ENCODE results near the gene PAX5. TPM values are rescaled to one million over a fixed set of nuclear protein-coding genes. Genes with fewer than 3 reads are reported as not detected.

The PAX5 gene
- polyA plus RNA-seq, 1 experiment, result not detected

DNA sequence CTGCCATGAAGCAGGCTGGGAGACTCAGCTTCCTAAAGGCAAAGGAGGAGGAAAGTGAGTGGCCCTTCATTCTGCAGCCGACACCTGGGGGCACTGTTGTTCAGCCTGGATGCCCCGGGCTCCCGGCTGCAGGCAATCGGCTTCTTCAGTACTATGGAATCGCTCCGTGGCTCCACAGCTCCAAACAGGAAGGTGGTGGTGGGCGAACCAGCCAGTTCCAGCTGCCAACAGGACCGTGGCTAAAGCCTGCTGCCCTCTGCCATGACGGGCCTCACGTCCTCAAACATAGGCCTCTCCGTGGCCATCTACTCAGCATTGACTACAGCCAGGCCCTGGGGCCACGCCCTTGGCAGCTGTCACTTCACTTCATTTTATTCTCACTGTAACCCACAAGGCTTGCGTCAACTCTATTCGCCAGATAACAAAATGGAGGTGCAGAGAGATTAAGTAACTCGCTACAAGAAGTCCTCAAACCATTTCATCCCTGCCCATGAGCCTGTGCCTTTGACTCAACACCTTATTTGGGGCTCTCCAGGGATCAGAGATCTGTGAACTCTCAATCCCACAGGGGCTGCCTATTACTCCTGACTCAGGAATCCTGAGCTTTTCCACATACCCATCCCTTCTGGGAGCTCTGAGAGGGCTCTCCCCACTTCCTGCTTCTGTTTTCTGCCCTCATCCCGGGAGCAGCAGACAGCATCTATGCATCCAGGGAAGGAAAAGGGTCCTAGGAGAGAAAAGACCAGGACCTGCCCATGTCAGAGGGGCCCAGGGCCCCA is 38.0 kb downstream of the PAX5 start:
- Histone ChIP-seq H3K27me3 (ENCODE audit: control insufficient read depth, insufficient read depth, low read length) (peaks cover 32% of the 10 kb centered on the region), H3K36me3 (ENCODE audit: control insufficient read depth, insufficient read depth, low read length) (no peaks in the 10 kb centered on the region), H3K4me3 (ENCODE audit: low read depth, low read length) (no peak overlapping the region)
- TF ChIP-seq, protein P1, sequence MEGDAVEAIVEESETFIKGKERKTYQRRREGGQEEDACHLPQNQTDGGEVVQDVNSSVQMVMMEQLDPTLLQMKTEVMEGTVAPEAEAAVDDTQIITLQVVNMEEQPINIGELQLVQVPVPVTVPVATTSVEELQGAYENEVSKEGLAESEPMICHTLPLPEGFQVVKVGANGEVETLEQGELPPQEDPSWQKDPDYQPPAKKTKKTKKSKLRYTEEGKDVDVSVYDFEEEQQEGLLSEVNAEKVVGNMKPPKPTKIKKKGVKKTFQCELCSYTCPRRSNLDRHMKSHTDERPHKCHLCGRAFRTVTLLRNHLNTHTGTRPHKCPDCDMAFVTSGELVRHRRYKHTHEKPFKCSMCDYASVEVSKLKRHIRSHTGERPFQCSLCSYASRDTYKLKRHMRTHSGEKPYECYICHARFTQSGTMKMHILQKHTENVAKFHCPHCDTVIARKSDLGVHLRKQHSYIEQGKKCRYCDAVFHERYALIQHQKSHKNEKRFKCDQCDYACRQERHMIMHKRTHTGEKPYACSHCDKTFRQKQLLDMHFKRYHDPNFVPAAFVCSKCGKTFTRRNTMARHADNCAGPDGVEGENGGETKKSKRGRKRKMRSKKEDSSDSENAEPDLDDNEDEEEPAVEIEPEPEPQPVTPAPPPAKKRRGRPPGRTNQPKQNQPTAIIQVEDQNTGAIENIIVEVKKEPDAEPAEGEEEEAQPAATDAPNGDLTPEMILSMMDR (IDR thresholded peaks at IDR 0.05; ENCODE audit: insufficient read depth, low read depth, low read length), result peak; percentile 71
- DNase-seq (ENCODE audit: low read depth), result no peak
- ChIA-PET POLR2A (no interaction called here), CTCF (interaction anchor here (0.6 to 2.5 kb wide), 20 partner anchors 8 to 427 kb away, joined by 3 to 13 read pairs (median 4); partner anchors contain the start of genes GRHPR and ZCCHC7)

DNA sequence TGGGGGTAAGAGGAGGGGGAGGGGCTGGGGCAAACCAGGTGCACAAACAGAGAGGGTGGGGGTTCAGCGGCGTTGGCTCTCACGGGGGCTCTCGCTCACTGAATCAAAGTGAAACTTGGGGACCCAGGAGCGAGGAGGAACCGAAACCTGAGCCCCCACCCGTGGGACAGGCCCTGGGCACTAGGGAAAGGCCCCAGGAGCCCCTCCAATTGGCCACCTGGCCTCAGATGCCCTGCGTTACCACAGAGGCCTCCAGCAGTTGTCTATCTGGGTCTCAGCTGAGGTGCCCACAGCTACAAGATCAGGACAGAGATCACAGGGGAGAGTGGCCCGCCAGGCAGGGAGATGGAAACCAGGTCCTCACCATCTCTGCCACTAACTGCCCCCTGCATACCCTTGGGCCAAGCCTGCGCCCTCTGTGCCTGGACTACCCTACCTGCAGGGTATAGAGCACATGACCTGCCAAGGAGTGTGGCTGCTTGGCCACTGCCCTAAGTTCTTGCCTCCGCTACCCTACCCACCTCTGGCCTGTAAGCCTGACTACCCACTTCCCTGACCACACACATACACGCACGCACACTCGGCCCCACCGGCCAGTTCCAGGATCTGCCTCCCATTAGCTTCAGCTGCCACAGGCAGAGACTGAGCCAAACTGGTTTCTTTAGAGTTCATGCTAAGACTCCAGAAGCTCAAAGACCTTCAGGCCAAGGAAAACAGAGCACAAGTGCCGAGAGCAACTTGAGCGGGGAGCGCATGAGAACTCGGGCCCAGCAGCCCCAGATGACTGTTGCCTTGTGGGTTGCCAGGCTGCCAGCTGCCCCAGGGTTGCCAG is 39.9 kb downstream of the PAX5 start:
- TF ChIP-seq, protein P1 (IDR thresholded peaks at IDR 0.05; ENCODE audit: insufficient read depth, low read depth, low read length), result no peak
- Histone ChIP-seq H3K4me3 (ENCODE audit: low read depth, low read length) (no peak overlapping the region), H3K36me3 (ENCODE audit: control insufficient read depth, insufficient read depth, low read length) (no peaks in the 10 kb centered on the region), H3K27me3 (ENCODE audit: control insufficient read depth, insufficient read depth, low read length) (peaks cover 19% of the 10 kb centered on the region)
- POLR2A ChIA-PET, result no interaction called here
- DNase-seq (ENCODE audit: low read depth), result no peak
- CTCF ChIA-PET, result interaction anchor here (0.6 kb wide), 1 partner anchor 36 kb away, joined by 7 read pairs; no protein-coding TSS in a partner anchor

DNA sequence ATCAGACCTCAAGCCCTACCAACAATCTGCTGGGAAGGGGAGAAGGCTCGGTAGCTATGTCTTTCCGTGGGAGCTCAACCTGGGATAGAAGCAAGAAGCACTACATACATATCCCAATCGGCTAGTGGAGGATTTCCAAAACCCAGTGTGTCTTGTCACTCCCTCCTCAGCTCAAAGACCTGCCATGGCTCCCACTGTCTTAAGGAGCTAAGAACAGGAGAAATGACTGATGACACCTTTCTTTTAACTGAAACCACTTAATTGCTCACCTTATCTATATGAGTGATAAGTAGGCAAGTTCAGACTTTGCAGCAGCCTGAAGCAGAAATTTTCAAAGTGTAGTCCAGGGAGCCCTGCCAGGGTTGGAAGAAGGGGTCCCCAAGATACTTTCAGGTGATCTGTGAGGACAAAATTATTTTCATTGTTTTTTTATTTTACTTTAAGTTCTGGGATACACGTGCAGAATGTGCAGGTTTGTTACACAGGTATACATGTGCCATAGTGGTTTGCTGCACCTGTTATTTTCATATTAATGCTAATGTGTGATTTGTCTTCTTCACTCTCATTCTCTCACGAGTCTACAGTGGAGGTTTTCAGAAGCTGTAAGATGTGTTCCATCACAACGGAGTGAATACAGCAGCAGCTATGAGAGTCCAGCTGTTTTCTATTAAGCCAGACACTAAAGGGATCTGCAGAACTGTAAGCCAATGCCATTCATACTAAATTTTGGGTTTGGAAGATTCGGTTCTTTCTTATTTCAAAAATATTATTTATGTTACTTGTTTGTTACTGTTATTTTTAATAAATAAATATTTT is 41.4 kb downstream of the PAX5 start:
- ChIA-PET POLR2A (no interaction called here), CTCF (interaction anchor here (0.6 to 1.6 kb wide), 3 partner anchors 12 to 120 kb away, joined by 3 to 8 read pairs (median 5); no protein-coding TSS in a partner anchor)
- H3K36me3 ChIP-seq (ENCODE audit: control insufficient read depth, insufficient read depth, low read length), result no peaks in the 10 kb centered on the region
- H3K4me3 ChIP-seq (ENCODE audit: low read depth, low read length), result no peak overlapping the region
- peaks cover 24% of the 10 kb centered on the region for H3K27me3 ChIP-seq (ENCODE audit: control insufficient read depth, insufficient read depth, low read length)
- DNase-seq (ENCODE audit: low read depth), result no peak
- TF ChIP-seq, protein P1 (IDR thresholded peaks at IDR 0.05; ENCODE audit: insufficient read depth, low read depth, low read length), result no peak

DNA sequence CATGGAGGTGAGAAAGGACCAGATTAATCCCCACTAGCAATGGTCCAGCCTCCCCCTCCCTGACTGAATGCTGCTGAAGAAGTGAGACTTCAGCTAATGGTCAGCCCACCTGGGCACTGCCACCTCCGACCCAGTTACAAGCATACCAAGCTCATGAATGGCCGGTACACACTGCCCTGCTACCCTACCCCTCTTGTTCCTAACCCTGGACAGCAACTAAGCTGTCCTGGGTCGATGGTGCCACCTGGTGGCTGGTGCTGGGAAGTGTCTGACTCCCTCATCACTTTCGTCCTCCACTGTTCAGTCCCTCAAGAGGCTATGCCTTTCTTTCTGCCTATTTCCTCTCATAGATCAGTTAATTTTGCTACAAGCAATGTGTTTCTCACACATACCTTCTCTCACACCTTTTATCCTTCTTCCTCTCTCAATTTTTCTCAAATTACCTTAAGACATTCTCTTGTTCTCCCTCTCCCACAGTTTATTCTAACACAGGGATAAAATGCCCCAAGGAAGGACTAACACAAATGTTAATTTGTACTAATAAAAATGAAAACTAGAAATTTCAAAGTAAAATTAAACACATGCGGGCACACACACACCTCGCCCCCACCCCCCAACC is 42.4 kb downstream of the PAX5 start:
- ChIA-PET POLR2A (no interaction called here), CTCF (interaction anchor here (1.6 kb wide), 1 partner anchor 119 kb away, joined by 8 read pairs; no protein-coding TSS in a partner anchor)
- no peak for DNase-seq (ENCODE audit: low read depth)
- TF ChIP-seq, protein P1 (IDR thresholded peaks at IDR 0.05; ENCODE audit: insufficient read depth, low read depth, low read length), result peak; percentile 55
- H3K27me3 ChIP-seq (ENCODE audit: control insufficient read depth, insufficient read depth, low read length), result peaks cover 33% of the 10 kb centered on the region
- no peak overlapping the region for H3K4me3 ChIP-seq (ENCODE audit: low read depth, low read length)
- H3K36me3 ChIP-seq (ENCODE audit: control insufficient read depth, insufficient read depth, low read length), result no peaks in the 10 kb centered on the region

All from BJ (cell line).